Measurements from ENCODE around the gene WDR5B.
A peak's percentile ranks its signal among the peaks of the same experiment; 100 is the strongest.
"Not testable (repeated sequence)": the region's sequence is repeated elsewhere in the genome, so short reads cannot be mapped to it uniquely, and the experiment has no call there.

The WDR5B gene

GRCh38 chr3:122406198-122406597 is 9.7 kb downstream of the WDR5B start:
- DNase-seq: no peak

- no peak for DNase-seq
Observed at GRCh38 chr3:122405015-122405414, 10.8 kb downstream of the WDR5B start.

- no peak for DNase-seq
Observed at GRCh38 chr3:122403489-122403888, 12.4 kb downstream of the WDR5B start.

GRCh38 chr3:122398920-122399319 is 16.9 kb downstream of the WDR5B start:
- no peak for DNase-seq

- DNase-seq: no peak
Observed at GRCh38 chr3:122397201-122397600, 18.7 kb downstream of the WDR5B start.

- no peak for DNase-seq
Observed at GRCh38 chr3:122396511-122396910, 19.4 kb downstream of the WDR5B start.

- no peak for DNase-seq
Observed at GRCh38 chr3:122395582-122395981, 20.3 kb downstream of the WDR5B start.

GRCh38 chr3:122394173-122394572 is 21.7 kb downstream of the WDR5B start:
- no peak for DNase-seq

- peak; percentile 19 for DNase-seq
Observed at GRCh38 chr3:122392868-122393844, 22.7 kb downstream of the WDR5B start.

GRCh38 chr3:122391681-122392446 is 24.0 kb downstream of the WDR5B start:
- DNase-seq: no peak

- no peak for DNase-seq
Observed at GRCh38 chr3:122390665-122391064, 25.2 kb downstream of the WDR5B start.

GRCh38 chr3:122389892-122390291 is 26.0 kb downstream of the WDR5B start:
- DNase-seq: no peak

- no peak for DNase-seq
Observed at GRCh38 chr3:122389197-122389596, 26.7 kb downstream of the WDR5B start.

- no peak for DNase-seq
Observed at GRCh38 chr3:122387709-122388108, 28.2 kb downstream of the WDR5B start.

GRCh38 chr3:122383771-122384697 is 31.8 kb downstream of the WDR5B start, which contains the start of gene FAM162A:
Gene FAM162A (plus strand): TSS chr3:122384182. CDS start chr3:122384266, 84 bp downstream.
- peak; percentile 68 for DNase-seq

- DNase-seq: peak; percentile 53
Observed at GRCh38 chr3:122382888-122383666, 32.8 kb downstream of the WDR5B start, which contains the start of gene MIX23. Gene MIX23 (minus strand): TSS chr3:122383231. CDS start chr3:122383224, 7 bp downstream.

- DNase-seq: no peak
Observed at GRCh38 chr3:122377975-122378374, 37.9 kb downstream of the WDR5B start.

GRCh38 chr3:122374034-122374433 is 41.8 kb downstream of the WDR5B start:
- DNase-seq: no peak

- no peak for DNase-seq
Observed at GRCh38 chr3:122366379-122366749, 49.5 kb downstream of the WDR5B start.

- DNase-seq: not testable (repeated sequence)
Observed at GRCh38 chr3:122365582-122366378, 50.1 kb downstream of the WDR5B start.

- DNase-seq: no peak
Observed at GRCh38 chr3:122365073-122365472, 50.8 kb downstream of the WDR5B start.

Measured in amniotic stem cell (primary cell).